HG03571 (cell line): ENCODE data around the gene HGS.
"Not testable (repeated sequence)": the region's sequence is repeated elsewhere in the genome, so short reads cannot be mapped to it uniquely, and the experiment has no call there.

Experiments used
- ATAC-seq: cut with Tn5 transposase; IDR thresholded peaks from one replicate; pipeline ENCODE4 v1.9.1; 2021; ENCODE audit not compliant: unreplicated experiment

HGS gene

GRCh38 chr17:81738801-81739393 is 55.1 kb downstream of the HGS start:
- ATAC-seq, result no peak

- ATAC-seq, result not testable (repeated sequence)
Measured at GRCh38 chr17:81739593-81739992, 55.8 kb downstream of the HGS start.

GRCh38 chr17:81740395-81740961 is 56.7 kb downstream of the HGS start:
- ATAC-seq, result no peak

GRCh38 chr17:81741049-81741593 is 57.3 kb downstream of the HGS start:
- no peak for ATAC-seq

GRCh38 chr17:81741594-81742452 is 58.0 kb downstream of the HGS start:
- ATAC-seq, result no peak
